ENCODE results near the gene ATG10.
"Not testable (repeated sequence)": the region's sequence is repeated elsewhere in the genome, so short reads cannot be mapped to it uniquely, and the experiment has no call there.

ATG10 gene

GRCh38 chr5:81971712-81972491 is at the start of gene ATG10:
ATG10 (plus strand) TSS chr5:81972023; CDS start chr5:81987571, 15,548 bp downstream.
- DNase-seq (ENCODE audit: low spot score) = peak; percentile 95

- no peak for DNase-seq (ENCODE audit: low spot score)
Measured at GRCh38 chr5:81922854-81923279, 49.0 kb upstream of the ATG10 start.

GRCh38 chr5:81924442-81924841 is 47.4 kb upstream of the ATG10 start:
- no peak for DNase-seq (ENCODE audit: low spot score)

GRCh38 chr5:81925009-81925408 is 46.8 kb upstream of the ATG10 start:
- DNase-seq (ENCODE audit: low spot score) = no peak

- no peak for DNase-seq (ENCODE audit: low spot score)
Measured at GRCh38 chr5:81925981-81926380, 45.8 kb upstream of the ATG10 start.

- no peak for DNase-seq (ENCODE audit: low spot score)
Measured at GRCh38 chr5:81936066-81936465, 35.8 kb upstream of the ATG10 start.

GRCh38 chr5:81936750-81937149 is 35.1 kb upstream of the ATG10 start:
- DNase-seq (ENCODE audit: low spot score) = no peak

GRCh38 chr5:81942746-81943145 is 29.1 kb upstream of the ATG10 start:
- DNase-seq (ENCODE audit: low spot score) = no peak

GRCh38 chr5:81948349-81948748 is 23.5 kb upstream of the ATG10 start:
- DNase-seq (ENCODE audit: low spot score) = no peak

GRCh38 chr5:81949462-81949861 is 22.4 kb upstream of the ATG10 start:
- DNase-seq (ENCODE audit: low spot score) = no peak

- DNase-seq (ENCODE audit: low spot score) = no peak
Measured at GRCh38 chr5:81950996-81951395, 20.8 kb upstream of the ATG10 start.

GRCh38 chr5:81954796-81955195 is 17.0 kb upstream of the ATG10 start:
- DNase-seq (ENCODE audit: low spot score) = not testable (repeated sequence)

- DNase-seq (ENCODE audit: low spot score) = not testable (repeated sequence)
Measured at GRCh38 chr5:81958129-81958528, 13.7 kb upstream of the ATG10 start.

GRCh38 chr5:81961651-81962440 is 10.0 kb upstream of the ATG10 start:
- DNase-seq (ENCODE audit: low spot score) = no peak

- DNase-seq (ENCODE audit: low spot score) = no peak
Measured at GRCh38 chr5:81963544-81963943, 8.3 kb upstream of the ATG10 start.

GRCh38 chr5:81965524-81965923 is 6.3 kb upstream of the ATG10 start:
- no peak for DNase-seq (ENCODE audit: low spot score)

GRCh38 chr5:81969226-81969625 is 2.6 kb upstream of the ATG10 start:
- no peak for DNase-seq (ENCODE audit: low spot score)

- no peak for DNase-seq (ENCODE audit: low spot score)
Measured at GRCh38 chr5:81969912-81970311, 1.9 kb upstream of the ATG10 start.

- DNase-seq (ENCODE audit: low spot score) = peak; percentile 38
Measured at GRCh38 chr5:81971111-81971711, 612 bp upstream of the ATG10 start.

- no peak for DNase-seq (ENCODE audit: low spot score)
Measured at GRCh38 chr5:81972492-81972783, 615 bp downstream of the ATG10 start.

- DNase-seq (ENCODE audit: low spot score) = no peak
Measured at GRCh38 chr5:81980160-81980559, 8.3 kb downstream of the ATG10 start.

GRCh38 chr5:81980598-81981260 is 8.9 kb downstream of the ATG10 start:
- no peak for DNase-seq (ENCODE audit: low spot score)
